HG03039 (cell line): ENCODE results near the gene RPA3.
A peak's percentile ranks its signal among the peaks of the same experiment; 100 is the strongest.

Experiments used
- ATAC-seq: cut with Tn5 transposase; IDR thresholded peaks from one replicate; pipeline ENCODE4 v1.9.1; 2021; ENCODE audit warnings: mild to moderate bottlenecking, moderate library complexity; ENCODE audit not compliant: unreplicated experiment

RPA3 gene

GRCh38 chr7:7718492-7718891 lies at the start of gene RPA3:
RPA3 (minus strand) TSS chr7:7718607; CDS start chr7:7640418, 78,189 bp downstream.
- ATAC-seq: no peak

GRCh38 chr7:7766671-7767070 lies 48.3 kb upstream of the RPA3 start:
- no peak for ATAC-seq

GRCh38 chr7:7765422-7765821 lies 47.0 kb upstream of the RPA3 start:
- peak; percentile 66 for ATAC-seq

GRCh38 chr7:7764520-7765396 lies 46.4 kb upstream of the RPA3 start:
- no peak for ATAC-seq

GRCh38 chr7:7761974-7762779 lies 43.8 kb upstream of the RPA3 start:
- peak; percentile 46 for ATAC-seq

GRCh38 chr7:7761340-7761973 lies 43.0 kb upstream of the RPA3 start:
- no peak for ATAC-seq

- ATAC-seq: no peak
Observed at GRCh38 chr7:7757576-7757975, 39.2 kb upstream of the RPA3 start.

GRCh38 chr7:7756577-7756976 lies 38.2 kb upstream of the RPA3 start:
- no peak for ATAC-seq

GRCh38 chr7:7751243-7752092 lies 33.1 kb upstream of the RPA3 start:
- ATAC-seq: no peak

- ATAC-seq: no peak
Observed at GRCh38 chr7:7750571-7751242, 32.3 kb upstream of the RPA3 start.

GRCh38 chr7:7746458-7746857 lies 28.1 kb upstream of the RPA3 start:
- no peak for ATAC-seq

GRCh38 chr7:7745966-7746365 lies 27.6 kb upstream of the RPA3 start:
- no peak for ATAC-seq

- no peak for ATAC-seq
Observed at GRCh38 chr7:7745258-7745657, 26.9 kb upstream of the RPA3 start.

GRCh38 chr7:7742223-7742622 lies 23.8 kb upstream of the RPA3 start:
- no peak for ATAC-seq

GRCh38 chr7:7740037-7740355 lies 21.6 kb upstream of the RPA3 start:
- ATAC-seq: no peak

- ATAC-seq: no peak
Observed at GRCh38 chr7:7739204-7740036, 21.0 kb upstream of the RPA3 start.

GRCh38 chr7:7738622-7739021 lies 20.2 kb upstream of the RPA3 start:
- no peak for ATAC-seq

GRCh38 chr7:7738177-7738576 lies 19.8 kb upstream of the RPA3 start:
- no peak for ATAC-seq

- no peak for ATAC-seq
Observed at GRCh38 chr7:7737674-7738073, 19.3 kb upstream of the RPA3 start.
